ENCODE measurements around the gene LIN7B. TPM values are rescaled to one million over a fixed set of nuclear protein-coding genes. Genes with fewer than 3 reads are reported as not detected.

LIN7B gene
- total and polyA plus RNA-seq, 2 of the 13 experiments (the other 11 are each of a cell fraction or from before 2014, with no cell fraction given), result 5.3 to 7.6 TPM

GRCh38 chr19:49085868-49086232, 28.3 kb upstream of the LIN7B start (continued):
- no peak for TF ChIP-seq ZNF784 (CRISPR knock-in tag; IDR thresholded peaks at IDR 0.05; ENCODE audit: borderline replicate concordance)
- no peak for TF ChIP-seq KDM1A (CRISPR knock-in tag; IDR thresholded peaks at IDR 0.05)

GRCh38 chr19:49086296-49086695, 27.9 kb upstream of the LIN7B start:
- TF ChIP-seq MYNN (CRISPR knock-in tag; IDR thresholded peaks at IDR 0.05; ENCODE audit: low read depth) (no peak), XRCC5 (optimal IDR thresholded peaks at IDR 0.05; ENCODE audit: low read length) (no peak), ZNF430 (CRISPR knock-in tag; IDR thresholded peaks at IDR 0.05) (0 out of 2 replicates have a peak, but pooled peaks have one; percentile 55), YEATS2 (CRISPR knock-in tag; IDR thresholded peaks at IDR 0.05; ENCODE audit: borderline replicate concordance) (no peak), NONO (IDR thresholded peaks at IDR 0.05) (no peak), NONO (CRISPR knock-in tag; conservative IDR thresholded peaks at IDR 0.05) (no peak), ZNF572 (CRISPR knock-in tag; IDR thresholded peaks at IDR 0.05) (0 out of 2 replicates have a peak, but pooled peaks have one; percentile 26), CAMTA2 (CRISPR knock-in tag; IDR thresholded peaks at IDR 0.05; ENCODE audit: borderline replicate concordance) (no peak), SMARCC2 (IDR thresholded peaks at IDR 0.05) (no peak), ESRRA (CRISPR knock-in tag; IDR thresholded peaks at IDR 0.05; ENCODE audit: low read depth) (no peak), ZBTB4 (CRISPR knock-in tag; IDR thresholded peaks at IDR 0.05; ENCODE audit: borderline replicate concordance) (no peak), DBP (CRISPR knock-in tag; IDR thresholded peaks at IDR 0.05; ENCODE audit: not compliant biosample characterization) (no peak), E2F1 (CRISPR knock-in tag; IDR thresholded peaks at IDR 0.05) (no peak)
- H4K20me1 ChIP-seq (ENCODE audit: insufficient read depth, low read length), result peaks cover 38% of the 10 kb centered on the region

More at GRCh38 chr19:49086296-49086695, 27.9 kb upstream of the LIN7B start:
- no peak for FAIRE-seq
- peaks cover 20 to 31% of the 10 kb centered on the region in 2 experiments for H3K36me3 ChIP-seq (replicated peaks in 1 of 2; ENCODE audit: control insufficient read depth in 1 of 2, insufficient read depth in 2 of 2, low read length in 2 of 2)
- WGBS (ENCODE audit: low lambda C conversion rate), result 20% methylated on average over 11 of the region's 11 CpGs
- no TSS peak for BruUV-seq (replicated peaks)
- no peak for DNase-seq (ENCODE audit: low spot score)
- H3K4me3 ChIP-seq (replicated peaks in 1 of 3; ENCODE audit: insufficient read depth in 1 of 3, low read depth in 2 of 3, low read length in 3 of 3), result peak overlapping the region; percentile 91 to 97 (median 93)
- H2AFZ ChIP-seq (ENCODE audit: low read length), result no peak overlapping the region
- H3K27ac ChIP-seq (ENCODE audit: extremely low read length, insufficient read depth, low read length), result peak overlapping the region; percentile 94
- in situ Hi-C loops (cut with HindIII; ENCODE audit: extremely low pct_ligation_motif_present, low pct_unique_long_range_greater_than_20kb) (no loop called here), intact Hi-C loops (cut with micrococcal nuclease; ENCODE audit: unreplicated experiment) (no loop called here)
- H3K4me1 ChIP-seq (ENCODE audit: insufficient read depth, low read length), result peaks cover 43% of the 10 kb centered on the region
- ChIA-PET CTCF (ENCODE audit: low intra/inter-chr PET ratio, low total read pairs) (no interaction called here), POLR2A (interaction anchor here (1.1 to 1.2 kb wide), 2 partner anchors 11 to 27 kb away, joined by 4 to 6 read pairs; no protein-coding TSS in a partner anchor)
- H3K9ac ChIP-seq (ENCODE audit: insufficient read depth, low read depth, low read length), result peak overlapping the region; percentile 99
- no peak for ATAC-seq
- H3K9me3 ChIP-seq (ENCODE audit: low read length), result no peaks in the 10 kb centered on the region; the same call in 1 of the 2 replicates
- peaks cover 47% of the 10 kb centered on the region for H3K79me2 ChIP-seq (ENCODE audit: insufficient read depth, low read length)
- H3K27me3 ChIP-seq (ENCODE audit: control insufficient read depth in 1 of 2, insufficient read depth in 2 of 2, low read length in 2 of 2), result no peaks in the 10 kb centered on the region; a peak in 1 of 5 replicates
- peak overlapping the region; percentile 99 for H3K4me2 ChIP-seq (ENCODE audit: low read depth, low read length)

Measured in HepG2 (cell line).